ENCODE results near the gene ZNF705A.
A peak's percentile ranks its signal among the peaks of the same experiment; 100 is the strongest.
"Not testable (repeated sequence)": the region's sequence is repeated elsewhere in the genome, so short reads cannot be mapped to it uniquely, and the experiment has no call there.

ZNF705A gene

DNA sequence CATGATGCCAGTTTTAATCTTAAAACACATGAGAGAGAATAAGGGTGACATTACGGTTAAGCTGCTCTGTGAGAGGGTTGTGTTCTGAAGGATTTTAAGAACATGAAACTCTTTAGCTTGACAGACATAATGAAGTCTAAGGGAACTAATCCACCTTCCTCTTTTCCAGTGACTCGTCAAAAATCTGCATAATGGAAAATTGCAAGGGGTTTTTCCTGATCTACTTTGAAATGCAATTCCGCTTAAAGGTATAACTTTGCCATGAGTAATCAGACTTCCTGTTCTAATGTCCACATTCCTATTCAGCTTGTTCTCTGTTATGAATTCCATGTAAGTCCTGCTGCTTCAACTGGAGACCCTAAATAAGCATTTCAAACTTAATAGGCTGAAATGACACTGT is at the start of gene ZNF705A:
ZNF705A (plus strand) TSS at position 171 of the 400 bp plus-strand sequence. CDS start 15,611 bp downstream, outside the sequence.
- no peak for DNase-seq

- no peak for DNase-seq
These were observed 47.9 kb upstream of the ZNF705A start for GRCh38 chr12:8108808-8109398.

DNA sequence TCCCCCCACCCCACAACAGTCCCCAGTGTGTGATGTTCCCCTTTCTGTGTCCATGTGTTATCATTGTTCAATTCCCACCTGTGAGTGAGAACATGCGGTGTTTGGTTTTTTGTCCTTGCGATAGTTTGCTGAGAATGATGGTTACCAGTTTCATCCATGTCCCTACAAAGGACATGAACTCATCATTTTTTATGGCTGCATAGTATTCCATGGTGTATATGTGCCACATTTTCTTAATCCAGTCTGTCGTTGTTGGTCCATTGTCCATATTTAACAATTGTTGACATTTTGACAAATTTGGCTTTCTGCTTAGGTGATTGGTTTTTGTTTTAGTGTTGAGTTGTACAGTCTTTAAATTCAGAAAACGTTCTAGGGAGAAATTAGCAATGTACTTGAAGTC is 43.7 kb upstream of the ZNF705A start:
- DNase-seq: not testable (repeated sequence)

DNA sequence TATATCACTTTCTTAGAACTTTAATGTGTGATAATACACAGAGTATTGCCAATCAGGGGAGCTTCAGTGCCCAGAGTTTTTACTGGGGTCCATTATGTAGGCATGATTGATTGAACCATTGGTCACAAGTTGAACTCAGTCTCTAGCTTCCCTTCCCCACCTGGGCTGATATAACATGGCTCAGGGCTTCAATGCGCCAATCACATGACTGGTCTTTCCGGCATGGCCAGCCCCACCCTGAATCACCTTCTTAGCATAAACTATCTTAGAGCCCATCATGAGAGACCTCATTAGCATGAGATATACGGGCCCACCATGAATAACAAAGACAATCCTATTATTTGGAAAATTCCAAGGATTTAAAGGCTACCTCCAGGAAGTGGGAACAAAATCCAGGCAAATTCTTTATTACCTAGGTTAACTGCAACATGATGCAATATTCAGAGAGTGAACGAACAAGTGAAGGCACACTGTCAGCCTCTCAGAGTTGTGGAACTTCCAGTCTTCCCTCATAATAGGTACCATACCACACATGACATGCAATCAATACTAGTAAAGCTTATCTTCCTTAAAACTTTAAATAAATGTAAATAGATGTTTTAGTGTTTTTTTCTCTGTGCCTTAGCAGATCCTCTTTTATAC is 36.6 kb upstream of the ZNF705A start:
- DNase-seq: no peak

GRCh38 chr12:8123124-8123912 is 33.5 kb upstream of the ZNF705A start, which contains the start of gene CLEC4A:
Gene CLEC4A (plus strand): TSS chr12:8123617. CDS start chr12:8123879, 262 bp downstream.
- no peak for DNase-seq

GRCh38 chr12:8127138-8127537 is 29.7 kb upstream of the ZNF705A start:
- DNase-seq: no peak

- not testable (repeated sequence) for DNase-seq
These were observed 23.0 kb upstream of the ZNF705A start for GRCh38 chr12:8133636-8134397.

DNA sequence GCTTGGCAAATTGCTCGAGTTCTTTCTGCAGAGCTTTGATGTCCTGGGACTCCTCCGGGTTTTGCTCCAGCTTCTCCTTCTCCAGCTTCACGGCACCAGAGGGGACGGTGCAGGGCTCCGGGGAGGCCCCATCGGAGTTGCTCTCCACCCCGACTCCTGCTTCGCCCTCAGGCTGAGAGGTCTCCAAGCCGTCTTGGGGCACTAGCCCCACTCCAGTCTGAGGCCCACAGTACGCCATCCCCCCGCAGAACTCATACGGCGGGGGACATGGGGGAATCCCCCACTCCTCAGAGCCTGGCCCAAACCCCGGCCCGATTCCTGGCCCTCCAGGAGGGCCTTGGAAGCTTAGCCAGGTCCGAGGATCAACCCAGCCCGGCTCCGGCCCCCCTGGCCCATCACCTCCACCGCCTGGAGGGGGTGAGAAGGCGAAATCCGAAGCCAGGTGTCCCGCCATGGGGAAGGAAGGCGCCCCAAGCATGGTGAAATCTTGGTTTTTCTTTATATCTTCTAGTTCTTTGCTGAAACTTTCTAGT is 22.4 kb upstream of the ZNF705A start:
- DNase-seq: not testable (repeated sequence)

DNA sequence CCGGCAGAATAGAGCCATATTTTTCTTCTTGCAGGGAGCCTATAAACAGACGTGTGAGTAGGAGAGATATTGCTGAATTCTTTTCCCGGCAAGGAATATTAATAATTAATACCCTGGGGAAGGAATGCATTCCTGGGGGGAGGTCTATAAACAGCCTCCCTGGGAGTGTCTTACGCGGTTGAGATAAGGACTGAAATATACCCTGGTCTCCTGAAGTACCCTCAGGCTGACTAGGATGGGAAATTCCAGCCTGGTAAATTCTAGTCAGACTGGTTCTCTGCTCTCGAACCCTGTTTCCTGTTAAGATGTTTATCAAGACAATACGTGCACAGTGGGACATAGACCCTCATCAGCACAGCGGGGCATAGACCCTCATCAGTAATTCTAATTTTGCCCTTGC is 15.2 kb upstream of the ZNF705A start:
- not testable (repeated sequence) for DNase-seq

DNA sequence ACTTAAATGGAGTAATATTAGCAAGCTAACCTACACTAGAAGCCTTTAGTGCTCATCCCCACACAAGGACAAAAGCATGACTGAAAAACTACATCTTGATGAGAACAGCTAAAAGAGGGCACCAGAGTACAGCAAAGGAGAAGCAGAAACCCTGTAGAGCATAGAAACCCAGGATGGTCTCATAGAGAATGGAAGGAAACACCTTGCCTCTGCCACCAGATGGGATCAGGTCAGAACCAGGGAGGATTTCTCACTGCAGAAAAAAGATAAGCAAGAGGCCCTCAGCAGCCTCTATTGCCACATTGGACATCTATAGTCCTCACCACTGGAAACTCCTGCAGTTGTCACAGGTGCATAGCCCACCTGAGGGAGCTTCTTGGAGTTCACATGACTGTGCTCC is 13.6 kb upstream of the ZNF705A start:
- DNase-seq: no peak

- no peak for DNase-seq
These were observed 10.9 kb upstream of the ZNF705A start for GRCh38 chr12:8145754-8146441.

DNA sequence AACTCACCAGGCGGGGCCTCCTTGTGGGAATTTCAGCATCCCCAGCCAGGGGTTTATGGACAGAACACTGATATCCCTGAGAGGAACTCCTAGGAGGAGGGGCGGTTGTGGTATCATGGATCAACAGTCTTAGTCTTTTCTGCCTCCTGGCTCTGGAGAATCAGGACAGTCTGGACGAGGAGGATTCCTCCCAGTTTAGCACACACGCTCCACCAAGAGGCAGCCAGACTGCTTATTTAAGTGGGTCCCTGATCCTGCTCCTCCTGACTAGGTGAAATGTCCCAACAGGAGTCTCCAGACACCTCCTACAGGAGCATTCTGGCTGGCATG is 10.4 kb upstream of the ZNF705A start:
- DNase-seq: no peak

DNA sequence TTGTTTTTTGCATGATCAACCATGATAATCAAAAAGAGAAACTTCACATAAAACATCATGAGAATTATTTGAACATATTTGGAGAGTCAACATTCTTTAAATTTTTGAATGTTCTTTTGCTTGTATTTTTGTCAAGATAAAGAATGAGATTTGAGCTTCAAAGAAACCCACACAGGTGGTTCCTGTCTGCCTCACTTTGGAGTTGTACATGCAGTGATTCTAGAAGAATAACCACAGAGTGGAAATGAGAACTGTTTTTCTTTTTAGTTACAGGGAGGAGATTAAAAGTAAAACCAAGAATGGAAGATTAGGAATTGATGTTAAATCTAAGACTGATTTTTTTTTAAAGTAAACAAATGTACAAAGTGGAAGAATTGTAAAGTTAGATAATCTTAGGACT is 2.3 kb upstream of the ZNF705A start:
- no peak for DNase-seq

DNA sequence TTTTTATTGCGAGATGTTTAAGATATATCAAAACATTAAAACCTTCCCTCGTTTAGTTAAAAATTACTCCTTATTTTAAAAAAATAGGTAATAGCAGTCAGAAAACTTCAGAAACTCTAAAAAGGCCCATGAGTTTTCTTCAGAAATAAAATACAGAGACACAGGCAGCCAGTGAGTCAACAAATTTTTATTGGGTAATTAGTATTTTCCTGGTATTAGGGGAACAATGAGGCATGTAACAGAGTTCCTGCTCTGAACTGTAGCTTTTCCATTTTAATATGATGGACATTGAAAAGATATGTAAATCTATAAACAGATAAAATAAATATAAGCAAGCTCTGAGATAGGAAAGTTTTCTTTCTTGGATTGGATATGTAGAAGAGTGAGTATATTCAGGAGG is 399 bp upstream of the ZNF705A start:
- DNase-seq: no peak

DNA sequence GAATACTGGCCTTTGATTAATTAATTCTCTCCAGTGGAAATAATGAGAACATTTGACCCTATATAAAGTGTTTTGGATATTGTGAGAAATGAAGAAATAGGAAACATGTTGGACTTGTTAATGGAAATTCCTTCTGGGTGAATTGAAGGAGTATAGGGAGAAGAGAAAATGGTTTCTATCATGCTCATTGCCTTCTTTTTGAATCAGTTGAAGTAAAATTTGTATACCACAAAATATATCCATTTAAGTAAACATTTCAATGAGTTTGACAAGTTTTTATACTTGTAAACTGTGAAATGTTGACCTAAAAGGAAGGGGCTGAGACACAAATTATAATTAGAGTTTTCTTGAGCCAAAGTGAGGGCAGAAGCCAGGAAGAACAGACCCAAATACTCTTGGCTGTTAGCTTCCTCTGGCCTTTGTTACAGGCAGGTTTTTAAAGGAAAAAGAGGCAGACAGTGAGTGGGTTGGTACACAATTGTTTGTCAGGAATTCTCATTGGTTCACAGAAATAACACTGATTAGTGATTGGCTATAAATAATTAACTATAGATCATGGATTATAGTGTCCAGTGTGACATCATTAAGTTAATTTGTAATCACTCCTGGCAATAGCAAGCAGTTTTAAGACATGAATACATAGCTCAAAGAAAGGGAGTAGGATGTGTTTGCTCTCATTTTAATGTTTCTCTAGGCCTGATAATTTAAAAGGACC is 826 bp downstream of the ZNF705A start:
- no peak for DNase-seq

DNA sequence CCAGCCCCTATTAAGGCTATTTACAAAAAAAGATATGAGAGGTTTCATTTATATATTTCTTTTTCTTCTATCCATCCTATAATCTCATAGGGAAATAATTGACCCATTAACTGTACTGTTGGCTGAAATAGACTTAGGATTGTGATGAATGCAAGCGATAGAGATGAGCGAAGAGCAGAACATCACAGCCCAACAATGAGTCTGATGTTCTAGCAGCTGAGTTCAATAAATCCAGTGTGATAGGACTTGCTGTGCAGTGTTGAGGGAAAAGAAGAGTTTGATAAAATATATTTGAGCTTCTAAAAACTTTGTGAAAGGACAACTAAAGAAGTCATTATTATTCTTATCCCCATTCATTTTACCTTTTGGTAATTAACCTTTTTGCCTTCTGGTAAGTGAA is 16.1 kb downstream of the ZNF705A start:
- not testable (repeated sequence) for DNase-seq

- DNase-seq: peak; percentile 41
These were observed 23.3 kb downstream of the ZNF705A start for GRCh38 chr12:8179989-8180585.

GRCh38 chr12:8181271-8181670 is 24.5 kb downstream of the ZNF705A start:
- DNase-seq: not testable (repeated sequence)

GRCh38 chr12:8182923-8183322 is 26.1 kb downstream of the ZNF705A start:
- not testable (repeated sequence) for DNase-seq

DNA sequence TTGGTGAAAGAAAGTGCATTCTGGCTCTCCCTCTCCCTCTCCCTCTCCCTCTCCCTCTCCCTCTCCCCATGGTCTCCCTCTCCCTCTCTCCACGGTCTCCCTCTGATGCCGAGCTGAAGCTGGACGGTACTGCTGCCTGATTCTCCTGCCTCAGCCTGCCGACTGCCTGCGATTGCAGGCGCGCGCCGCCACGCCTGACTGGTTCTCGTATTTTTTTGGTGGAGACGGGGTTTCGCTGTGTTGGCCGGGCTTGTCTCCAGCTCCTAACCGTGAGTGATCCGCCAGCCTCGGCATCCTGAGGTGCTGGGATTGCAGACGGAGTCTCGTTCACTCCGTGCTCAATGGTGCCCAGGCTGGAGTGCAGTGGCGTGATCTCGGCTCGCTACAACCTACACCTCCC is 26.5 kb downstream of the ZNF705A start:
- DNase-seq: not testable (repeated sequence)

DNA sequence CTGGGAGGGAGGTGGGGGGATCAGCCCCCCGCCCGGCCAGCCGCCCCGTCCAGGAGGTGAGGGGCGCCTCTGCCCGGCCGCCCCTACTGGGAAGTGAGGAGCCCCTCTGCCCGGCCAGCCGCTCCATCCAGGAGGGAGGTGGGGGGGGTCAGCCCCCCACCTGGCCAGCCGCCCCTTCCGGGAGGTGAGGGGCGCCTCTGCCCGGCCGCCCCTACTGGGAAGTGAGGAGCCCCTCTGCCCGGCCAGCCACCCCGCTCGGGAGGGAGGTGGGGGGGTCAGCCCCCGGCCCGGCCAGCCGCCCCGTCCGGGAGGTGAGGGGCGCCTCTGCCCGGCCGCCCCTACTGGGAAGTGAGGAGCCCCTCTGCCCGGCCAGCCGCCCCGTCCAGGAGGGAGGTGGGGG is 27.4 kb downstream of the ZNF705A start:
- DNase-seq: not testable (repeated sequence)
